Measurements from ENCODE around the gene SLC16A4.

DNA sequence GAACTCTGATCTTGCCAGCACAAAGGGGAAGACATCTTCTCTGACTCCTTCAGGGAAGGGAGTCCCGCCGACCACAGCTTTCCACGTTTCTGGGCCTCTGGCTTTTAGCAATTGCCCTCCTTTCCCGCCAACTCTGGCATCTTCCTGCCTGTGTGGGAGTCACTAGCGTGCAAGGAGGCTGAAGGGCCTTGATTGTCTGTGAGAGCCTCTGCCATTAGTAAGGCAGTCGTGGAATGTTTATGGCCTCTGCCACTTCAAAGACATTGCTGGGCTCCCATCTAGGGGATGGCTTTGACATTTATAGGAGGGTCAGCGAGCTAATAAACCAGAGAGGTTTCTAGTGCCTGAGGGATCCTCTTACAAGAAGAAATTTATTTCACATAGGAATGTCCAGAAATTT is 45.8 kb upstream of the SLC16A4 start:
- TF ChIP-seq, protein P1, sequence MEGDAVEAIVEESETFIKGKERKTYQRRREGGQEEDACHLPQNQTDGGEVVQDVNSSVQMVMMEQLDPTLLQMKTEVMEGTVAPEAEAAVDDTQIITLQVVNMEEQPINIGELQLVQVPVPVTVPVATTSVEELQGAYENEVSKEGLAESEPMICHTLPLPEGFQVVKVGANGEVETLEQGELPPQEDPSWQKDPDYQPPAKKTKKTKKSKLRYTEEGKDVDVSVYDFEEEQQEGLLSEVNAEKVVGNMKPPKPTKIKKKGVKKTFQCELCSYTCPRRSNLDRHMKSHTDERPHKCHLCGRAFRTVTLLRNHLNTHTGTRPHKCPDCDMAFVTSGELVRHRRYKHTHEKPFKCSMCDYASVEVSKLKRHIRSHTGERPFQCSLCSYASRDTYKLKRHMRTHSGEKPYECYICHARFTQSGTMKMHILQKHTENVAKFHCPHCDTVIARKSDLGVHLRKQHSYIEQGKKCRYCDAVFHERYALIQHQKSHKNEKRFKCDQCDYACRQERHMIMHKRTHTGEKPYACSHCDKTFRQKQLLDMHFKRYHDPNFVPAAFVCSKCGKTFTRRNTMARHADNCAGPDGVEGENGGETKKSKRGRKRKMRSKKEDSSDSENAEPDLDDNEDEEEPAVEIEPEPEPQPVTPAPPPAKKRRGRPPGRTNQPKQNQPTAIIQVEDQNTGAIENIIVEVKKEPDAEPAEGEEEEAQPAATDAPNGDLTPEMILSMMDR (IDR thresholded peaks at IDR 0.05): no peak
- no peak for TF ChIP-seq POLR2A (IDR thresholded peaks at IDR 0.05)

Data from vagina (tissue), 2 donors.